Measurements from ENCODE around the gene HTATIP2. TPM values are rescaled to one million over a fixed set of nuclear protein-coding genes. Genes with fewer than 3 reads are reported as not detected.

HTATIP2 gene
- total RNA-seq (2014; rRNA removed; shearing (Covaris generic)) = 45.0 and 45.2 TPM in 2 replicates
- 50.0 and 57.5 TPM in 2 replicates for polyA plus RNA-seq (2016; fragmentation: Nextera tagmentation; extraction: Ambion mirVana)
- long read RNA-seq, transcript HTATIP2-203 (6 exons, 967 nt) = minor isoform, 5 of 47 reads
- long read RNA-seq, transcript HTATIP2-204 (5 exons, 1,748 nt) = minor isoform, 9 of 47 reads
- long read RNA-seq, transcript HTATIP2-201 (6 exons, 1,477 nt) = major isoform, 18 of 47 reads
- long read RNA-seq, transcript HTATIP2-202 (6 exons, 886 nt) = minor isoform, 12 of 47 reads
- long read RNA-seq, partial matches to known transcripts = 1 of 47 reads
- long read RNA-seq, other reads (novel, unspliced or antisense) = 1 of 47 reads

- ATAC-seq (peak; percentile 88), DNase-seq (ENCODE audit: low spot score) (peak; percentile 74)
- Histone ChIP-seq H3F3A (replicated peaks; ENCODE audit: low read depth) (no peaks in the 10 kb centered on the region; the same call in 1 of the 2 replicates), H3K9me2 (ENCODE audit: insufficient read depth) (peaks cover 8% of the 10 kb centered on the region), H3K27me3 (ENCODE audit: insufficient read depth) (peaks cover 30% of the 10 kb centered on the region), H3K4me2 (peak within 1 kb of the TSS; percentile 83), H2AFZ (peak within 1 kb of the TSS; percentile 84), H3K79me2 (replicated peaks; ENCODE audit: insufficient read depth) (peaks cover 3% of the 10 kb centered on the region; the same call in 1 of the 2 replicates), H3K27ac (ENCODE audit: low read depth) (no peak within 1 kb of the TSS), H3K4me1 (ENCODE audit: insufficient read depth) (peaks cover 30% of the 10 kb centered on the region), H3K36me3 (ENCODE audit: insufficient read depth) (0 out of 2 replicates have a peak, but pooled peaks cover 3% of the 10 kb centered on the region), H3K4me3 (peak within 1 kb of the TSS; percentile 64), H4K20me1 (replicated peaks; ENCODE audit: insufficient read depth) (no peaks in the 10 kb centered on the region)
- Mint-ChIP-seq H3K4me3 (peak within 1 kb of the TSS; percentile 76), H3K9me3 (peaks cover 3% of the 10 kb centered on the region; the same call in 2 of the 3 replicates), H3K27me3 (ENCODE audit: insufficient read depth, low read depth, poor library complexity) (peaks cover 13% of the 10 kb centered on the region), H3K36me3 (ENCODE audit: low read depth) (peaks cover 4% of the 10 kb centered on the region; the same call in 1 of the 3 replicates), H3K27ac (no peak within 1 kb of the TSS; the same call in 1 of the 2 replicates), H3K4me1 (peaks cover 31% of the 10 kb centered on the region)
- TF ChIP-seq POLR2AphosphoS5 (IDR thresholded peaks at IDR 0.05; ENCODE audit: low read depth) = peak; percentile 70
- TF ChIP-seq CREB1 (CRISPR knock-in tag; IDR thresholded peaks at IDR 0.05; ENCODE audit: low read depth) = peak; percentile 69
- TF ChIP-seq REST (IDR thresholded peaks at IDR 0.05; ENCODE audit: unreplicated experiment) = no peak
These were observed at the start of gene HTATIP2 for GRCh38 chr11:20363500-20364340. HTATIP2 (plus strand) TSS chr11:20363714; CDS start chr11:20364238, 524 bp downstream.

GRCh38 chr11:20315800-20316199 is 47.7 kb upstream of the HTATIP2 start:
- Mint-ChIP-seq H3K4me1 (peaks cover 6% of the 10 kb centered on the region; the same call in 2 of the 3 replicates), H3K9me3 (no peaks in the 10 kb centered on the region), H3K36me3 (ENCODE audit: low read depth) (no peaks in the 10 kb centered on the region), H3K4me3 (no peak overlapping the region), H3K27ac (no peak overlapping the region), H3K27me3 (ENCODE audit: insufficient read depth, low read depth, poor library complexity) (peaks cover 1% of the 10 kb centered on the region)
- no peak overlapping the region for H3K27ac ChIP-seq (ENCODE audit: low read depth)
- TF ChIP-seq NANOG (IDR thresholded peaks at IDR 0.05; ENCODE audit: borderline replicate concordance) = no peak
- no peaks in the 10 kb centered on the region for H3K4me1 ChIP-seq (ENCODE audit: insufficient read depth)
- DNase-seq (ENCODE audit: low spot score) = no peak
- no peaks in the 10 kb centered on the region for H3K36me3 ChIP-seq (ENCODE audit: insufficient read depth)
- H3K9me2 ChIP-seq (ENCODE audit: insufficient read depth) = no peaks in the 10 kb centered on the region
- H3K27me3 ChIP-seq (ENCODE audit: insufficient read depth) = no peaks in the 10 kb centered on the region
- ATAC-seq = no peak
- H3K4me2 ChIP-seq = no peak overlapping the region
- no peak overlapping the region for H3K4me3 ChIP-seq
- H3F3A ChIP-seq (replicated peaks; ENCODE audit: low read depth) = no peaks in the 10 kb centered on the region
- H3K79me2 ChIP-seq (replicated peaks; ENCODE audit: insufficient read depth) = no peaks in the 10 kb centered on the region
- H4K20me1 ChIP-seq (replicated peaks; ENCODE audit: insufficient read depth) = no peaks in the 10 kb centered on the region
- H2AFZ ChIP-seq = peak overlapping the region; percentile 74
